K562 (cell line): Measurements from ENCODE around the gene FLT1. TPM values are rescaled to one million over a fixed set of nuclear protein-coding genes. Genes with fewer than 3 reads are reported as not detected.

Experiments
- BHLHE40 ChIP-seq: IDR thresholded peaks from 2 replicates; pipeline ENCODE4 v1.6.1; 2011; ENCODE audit warnings: low read length, improper control_type of control experiment
- DACH1 ChIP-seq: fragments of 450-650 bp; IDR thresholded peaks from 2 replicates; pipeline ENCODE4 v1.6.1; 2018; ENCODE audit not compliant: partially characterized antibody
- FOXM1 ChIP-seq, 2 experiments: fragments of 450-650 bp in 1 of 2; sonication (generic) in 1 of 2; formaldehyde crosslinking in 1 of 2; IDR thresholded peaks; 2 replicates each; pipeline versions ENCODE4 v1.6.1 to v1.9.0; 2017 to 2022; ENCODE audit warnings: low read depth in 2 of 2, mild to moderate bottlenecking in 2 of 2, missing genetic modification reagents in 1 of 2, moderate library complexity in 1 of 2
- GATA2 ChIP-seq: sonication (generic); formaldehyde crosslinking; IDR thresholded peaks from 2 replicates; pipeline ENCODE4 v1.4.0; 2020; ENCODE audit warnings: mild to moderate bottlenecking, missing genetic modification reagents
- HDAC2 ChIP-seq: fragments of 450-650 bp; IDR thresholded peaks from 2 replicates; pipeline ENCODE4 v1.6.1; 2016; ENCODE audit warnings: mild to moderate bottlenecking
- HMG20B ChIP-seq: fragments of 250-450 bp; sonication (Bioruptor Pico); IDR thresholded peaks from 2 replicates; pipeline ENCODE4 v1.5.0; 2021; ENCODE audit warnings: mild to moderate bottlenecking
- KDM1A ChIP-seq, 2 experiments: fragments of 450-650 bp; IDR thresholded peaks; 2 replicates each; pipeline ENCODE4 v1.6.1; 2016; ENCODE audit warnings: mild to moderate bottlenecking in 2 of 2
- KLF13 ChIP-seq: fragments of 450-650 bp; IDR thresholded peaks from 2 replicates; pipeline ENCODE4 v1.6.1; 2016; ENCODE audit warnings: missing genetic modification characterization, low read depth, mild to moderate bottlenecking, missing compliant biosample characterization, moderate library complexity, borderline replicate concordance
- MAZ ChIP-seq, 2 experiments: fragments of 450-650 bp in 1 of 2; sonication (generic) in 1 of 2; formaldehyde crosslinking; IDR thresholded peaks in 1 of 2; conservative IDR thresholded peaks in 1 of 2; 2 replicates each; pipeline versions ENCODE4 v1.4.0 to v1.5.0; 2020; ENCODE audit warnings: mild to moderate bottlenecking in 1 of 2, missing genetic modification reagents in 1 of 2
- MEIS2 ChIP-seq: fragments of 450-650 bp; IDR thresholded peaks from 2 replicates; pipeline ENCODE4 v1.6.1; 2014; ENCODE audit warnings: mild to moderate bottlenecking; ENCODE audit not compliant: partially characterized antibody
- NR3C1 ChIP-seq: sonication (generic); formaldehyde crosslinking; IDR thresholded peaks from 2 replicates; pipeline ENCODE4 v1.8.1; 2022; ENCODE audit warnings: missing genetic modification reagents
- PTRF ChIP-seq: fragments of 450-650 bp; IDR thresholded peaks from 2 replicates; pipeline ENCODE4 v1.6.1; 2016; ENCODE audit warnings: mild to moderate bottlenecking, missing genetic modification characterization, missing compliant biosample characterization
- RAD21 ChIP-seq, 2 experiments: fragments of 250-450 bp in 1 of 2; fragments of 450-650 bp in 1 of 2; sonication (Bioruptor Pico) in 1 of 2; formaldehyde crosslinking in 1 of 2; IDR thresholded peaks in 1 of 2; conservative IDR thresholded peaks in 1 of 2; 2 replicates each; pipeline versions ENCODE4 v1.4.0 to v1.8.0; 2020 to 2022; ENCODE audit warnings: mild to moderate bottlenecking in 2 of 2, moderate library complexity in 1 of 2
- SMARCA4 ChIP-seq: fragments of 450-650 bp; IDR thresholded peaks from 2 replicates; pipeline ENCODE4 v1.6.1; 2016
- TFE3 ChIP-seq: fragments of 450-650 bp; formaldehyde crosslinking; IDR thresholded peaks from 2 replicates; pipeline ENCODE4 v1.4.0; 2020; ENCODE audit warnings: mild to moderate bottlenecking, mixed read lengths
- ZBTB40 ChIP-seq, 2 experiments: fragments of 450-650 bp in 1 of 2; sonication (generic) in 1 of 2; formaldehyde crosslinking in 1 of 2; IDR thresholded peaks; 2 replicates each; pipeline versions ENCODE4 v1.7.1 to v1.9.0; 2016 to 2022; ENCODE audit warnings: inconsistent platforms in 1 of 2, mild to moderate bottlenecking in 1 of 2, missing genetic modification reagents in 1 of 2
- ZEB2 ChIP-seq: fragments of 450-650 bp; IDR thresholded peaks from 2 replicates; pipeline ENCODE4 v1.6.1; 2016
- ZNF197 ChIP-seq: fragments of 200-800 bp; sonication (Bioruptor generic); IDR thresholded peaks from 2 replicates; pipeline ENCODE4 v1.6.1; 2016; ENCODE audit warnings: low read depth, missing genetic modification characterization, missing compliant biosample characterization
- polyA plus RNA-seq, 8 experiments: library from polyadenylated mRNA; depleted of rRNA in 4 of 8; stranded (reverse) in 5 of 8; unstranded in 3 of 8; fragments of >200 nt; fragmentation: Nextera tagmentation in 2 of 8; fragmentation: Illumina TruSeq in 1 of 8; extraction: Ambion mirVana in 2 of 8; extraction: Trizol in 1 of 8; gene quantifications; 2 replicates each; pipeline versions ENCODE4 v1.2.1 to v1.2.3, GENCODE V29; 2011 to 2014; ENCODE audit warnings: inconsistent platforms in 1 of 8, missing spikeins in 1 of 8
- total RNA-seq, 7 experiments: library from RNA; depleted of rRNA in 6 of 7; stranded (reverse); fragments of >200 nt in 6 of 7; fragmentation: Illumina TruSeq in 2 of 7; extraction: Trizol in 2 of 7; gene quantifications; 2 replicates each; pipeline versions ENCODE4 v1.2.1 to v1.2.3, GENCODE V29; 2011 to 2021; ENCODE audit warnings: low replicate concordance in 1 of 7

FLT1 gene
- total and polyA plus RNA-seq, 9 of the 15 experiments (the other 6 are each of a cell fraction or from before 2014, with no cell fraction given), result 0.01 to 2.0 (median 0.22) TPM

- peak; percentile 58 for TF ChIP-seq DACH1
- peak; percentile 13; the same call in 1 of the 2 replicates for TF ChIP-seq ZBTB40 (IDR thresholded peaks at IDR 0.05)
- TF ChIP-seq ZBTB40 (CRISPR knock-in tag; IDR thresholded peaks at IDR 0.05), result no peak
- no peak for TF ChIP-seq KLF13 (tag)
- TF ChIP-seq SMARCA4, result peak; percentile 95
- TF ChIP-seq MAZ (CRISPR knock-in tag; conservative IDR thresholded peaks at IDR 0.05 in 1 of 2, IDR thresholded peaks at IDR 0.05 in 1 of 2), result peak in 1 of 2 experiments; percentile 54; a peak in 2 of 4 replicates
- peak; percentile 43; the same call in 1 of the 2 replicates for TF ChIP-seq ZNF197 (CRISPR knock-in tag)
- peak; percentile 86 for TF ChIP-seq FOXM1 (IDR thresholded peaks at IDR 0.05; ENCODE audit: low read depth)
- no peak for TF ChIP-seq FOXM1 (CRISPR knock-in tag; IDR thresholded peaks at IDR 0.05; ENCODE audit: low read depth)
- TF ChIP-seq RAD21 (CRISPR knock-in tag; conservative IDR thresholded peaks at IDR 0.05 in 1 of 2, IDR thresholded peaks at IDR 0.05 in 1 of 2), result peak; percentile 5 to 48; a peak in 2 of 4 replicates
- peak; percentile 75 for TF ChIP-seq BHLHE40
- TF ChIP-seq KDM1A (IDR thresholded peaks at IDR 0.05), result peak; percentile 96 to 97
- no peak for TF ChIP-seq PTRF (tag)
- peak; percentile 73; the same call in 1 of the 2 replicates for TF ChIP-seq ZEB2
- TF ChIP-seq MEIS2, result peak; percentile 68
- TF ChIP-seq HDAC2, result peak; percentile 93
- TF ChIP-seq TFE3 (CRISPR knock-in tag), result no peak
- no peak for TF ChIP-seq NR3C1 (CRISPR knock-in tag)
- peak; percentile 96 for TF ChIP-seq GATA2
- no peak for TF ChIP-seq HMG20B (CRISPR knock-in tag)
Observed at GRCh38 chr13:28408235-28408848, 86.6 kb downstream of the FLT1 start (continued).
